ENCODE data around the gene FGF22. TPM values are rescaled to one million over a fixed set of nuclear protein-coding genes. Genes with fewer than 3 reads are reported as not detected.
A peak's percentile ranks its signal among the peaks of the same experiment; 100 is the strongest.

The FGF22 gene
- total RNA-seq (2.9 and 3.4 TPM in 2 replicates), polyA plus RNA-seq (0.34 and 0.37 TPM in 2 replicates), polyA minus RNA-seq (0.36 and 0.43 TPM in 2 replicates)
- total RNA-seq (2013) = 0.07 TPM

- H2AFZ ChIP-seq (ENCODE audit: insufficient read depth, low read depth, low read length, poor library complexity, severe bottlenecking) = peak within 1 kb of the TSS; percentile 60
- peak within 1 kb of the TSS; percentile 90 for H3K4me3 Mint-ChIP-seq
- peaks cover 0 to 2% (median 0%) of the 10 kb centered on the region in 4 experiments for H3K27me3 ChIP-seq (replicated peaks in 1 of 4; ENCODE audit: control extremely low read depth in 1 of 4, control insufficient read depth in 3 of 4, insufficient read depth in 4 of 4, low read length in 3 of 4)
- H3K27ac Mint-ChIP-seq = peak within 1 kb of the TSS; percentile 95
- peaks cover 0 to 6% (median 0%) of the 10 kb centered on the region in 3 donors for H3K9me3 ChIP-seq (ENCODE audit: control extremely low read depth in 1 of 3, control insufficient read depth in 2 of 3, insufficient read depth in 1 of 3, low read length in 2 of 3)
- peaks cover 17% of the 10 kb centered on the region for H4K20me1 ChIP-seq (ENCODE audit: control insufficient read depth, insufficient read depth, low read length, poor library complexity, severe bottlenecking)
- peak; percentile 91 for ATAC-seq (ENCODE audit: low read depth)
- H3K27ac ChIP-seq (ENCODE audit: low read length in 2 of 2) = no peak within 1 kb of the TSS
- H3K27me3 Mint-ChIP-seq = no peaks in the 10 kb centered on the region
- WGBS (ENCODE audit: insufficient coverage) = 7% methylated on average over 98 of the region's 109 CpGs
- intact Hi-C loops (cut with micrococcal nuclease) = loop anchor here (1.0 kb wide), 1 partner anchor 24 kb away; the partner anchor contains the start of gene RNF126
- peaks cover 22% of the 10 kb centered on the region for H3K4me1 Mint-ChIP-seq
- ChIA-PET POLR2A (no interaction called here), CTCF (no interaction called here)
- peak within 1 kb of the TSS; percentile 53 for H3K9ac ChIP-seq (ENCODE audit: low read length)
- peaks cover 4% of the 10 kb centered on the region for H3K79me2 ChIP-seq (ENCODE audit: control insufficient read depth, insufficient read depth, low read length)
- no peaks in the 10 kb centered on the region for H3K9me3 Mint-ChIP-seq (ENCODE audit: insufficient read depth)
- peak within 1 kb of the TSS in 4 of 5 experiments; percentile 21 to 57 (median 40) for H3K4me3 ChIP-seq (ENCODE audit: control extremely low read depth in 1 of 5, extremely low read depth in 1 of 5, insufficient read depth in 1 of 5, low read depth in 2 of 5, low read length in 4 of 5)
- peaks cover 0 to under 1% of the 10 kb centered on the region in 2 experiments for H3K36me3 ChIP-seq (replicated peaks in 1 of 2; ENCODE audit: control extremely low read depth in 1 of 2, control insufficient read depth in 1 of 2, extremely low read depth in 1 of 2, insufficient read depth in 2 of 2, low read length in 1 of 2)
- TF ChIP-seq EZH2 (IDR thresholded peaks at IDR 0.05; ENCODE audit: borderline replicate concordance, insufficient read depth, low read depth, low read length, poor library complexity, severe bottlenecking) (no peak), CTCF (IDR thresholded peaks at IDR 0.05) (no peak)
- peak within 1 kb of the TSS; percentile 79 for H3K4me2 ChIP-seq (replicated peaks; ENCODE audit: low read depth, low read length, poor library complexity, severe bottlenecking)
- H3K4me1 ChIP-seq (ENCODE audit: control insufficient read depth in 2 of 2, insufficient read depth in 2 of 2, low read length in 2 of 2) = peaks cover 12 to 39% of the 10 kb centered on the region in 2 donors
- DNase-seq = peak; percentile 92
Observed at GRCh38 chr19:639253-640160, at the start of gene FGF22. Gene FGF22, plus strand, starts transcription at chr19:639879. Its CDS starts 47 bp downstream, at chr19:639926.

- H4K20me1 ChIP-seq (ENCODE audit: control insufficient read depth, insufficient read depth, low read length, poor library complexity, severe bottlenecking) = no peaks in the 10 kb centered on the region
- peaks cover 0 to 51% (median 21%) of the 10 kb centered on the region in 4 experiments for H3K27me3 ChIP-seq (replicated peaks in 1 of 4; ENCODE audit: control extremely low read depth in 1 of 4, control insufficient read depth in 3 of 4, insufficient read depth in 4 of 4, low read length in 3 of 4)
- CTCF ChIA-PET = no interaction called here
- no peak overlapping the region for H3K27ac Mint-ChIP-seq
- intact Hi-C loops (cut with micrococcal nuclease) = no loop called here
- DNase-seq (peak; percentile 57), ATAC-seq (ENCODE audit: low read depth) (no peak)
- H3K4me2 ChIP-seq (replicated peaks; ENCODE audit: low read depth, low read length, poor library complexity, severe bottlenecking) = peak overlapping the region; percentile 66
- peaks cover 21% of the 10 kb centered on the region for H3K27me3 Mint-ChIP-seq
- TF ChIP-seq CTCF (IDR thresholded peaks at IDR 0.05) (no peak), EZH2 (IDR thresholded peaks at IDR 0.05; ENCODE audit: borderline replicate concordance, insufficient read depth, low read depth, low read length, poor library complexity, severe bottlenecking) (no peak)
- H3K4me1 Mint-ChIP-seq = peaks cover 15% of the 10 kb centered on the region
- H2AFZ ChIP-seq (ENCODE audit: insufficient read depth, low read depth, low read length, poor library complexity, severe bottlenecking) = no peak overlapping the region
- peak overlapping the region in 1 of 5 experiments; percentile 9 for H3K4me3 ChIP-seq (ENCODE audit: control extremely low read depth in 1 of 5, extremely low read depth in 1 of 5, insufficient read depth in 1 of 5, low read depth in 2 of 5, low read length in 4 of 5)
- peaks cover 0 to 14% (median 0%) of the 10 kb centered on the region in 3 donors for H3K9me3 ChIP-seq (ENCODE audit: control extremely low read depth in 1 of 3, control insufficient read depth in 2 of 3, insufficient read depth in 1 of 3, low read length in 2 of 3)
- H3K79me2 ChIP-seq (ENCODE audit: control insufficient read depth, insufficient read depth, low read length) = no peaks in the 10 kb centered on the region
- 2% methylated on average over 50 of the region's 50 CpGs for WGBS (ENCODE audit: insufficient coverage)
- H3K36me3 ChIP-seq (replicated peaks in 1 of 2; ENCODE audit: control extremely low read depth in 1 of 2, control insufficient read depth in 1 of 2, extremely low read depth in 1 of 2, insufficient read depth in 2 of 2, low read length in 1 of 2) = no peaks in the 10 kb centered on the region
- POLR2A ChIA-PET = no interaction called here
- H3K9ac ChIP-seq (ENCODE audit: low read length) = no peak overlapping the region
- H3K4me3 Mint-ChIP-seq = peak overlapping the region; percentile 45
- H3K4me1 ChIP-seq (ENCODE audit: control insufficient read depth in 2 of 2, insufficient read depth in 2 of 2, low read length in 2 of 2) = peaks cover 17% of the 10 kb centered on the region in 2 donors
- no peak overlapping the region for H3K27ac ChIP-seq (ENCODE audit: low read length in 2 of 2)
- no peaks in the 10 kb centered on the region for H3K9me3 Mint-ChIP-seq (ENCODE audit: insufficient read depth)
Observed at GRCh38 chr19:590396-590745, 49.3 kb upstream of the FGF22 start.

Measured in B cell (primary cell).